Activated T-cell treated with anti-CD3 and anti-CD28 coated beads, Interleukin-2, amount 50 U/mL, for 48 hours (primary cell): ENCODE data around the gene CPVL.

Source experiments
- DNase-seq, 2 experiments: peaks; one replicate each; pipeline ENCODE4 v3.0.0-alpha.2; 2020

Gene CPVL

DNA sequence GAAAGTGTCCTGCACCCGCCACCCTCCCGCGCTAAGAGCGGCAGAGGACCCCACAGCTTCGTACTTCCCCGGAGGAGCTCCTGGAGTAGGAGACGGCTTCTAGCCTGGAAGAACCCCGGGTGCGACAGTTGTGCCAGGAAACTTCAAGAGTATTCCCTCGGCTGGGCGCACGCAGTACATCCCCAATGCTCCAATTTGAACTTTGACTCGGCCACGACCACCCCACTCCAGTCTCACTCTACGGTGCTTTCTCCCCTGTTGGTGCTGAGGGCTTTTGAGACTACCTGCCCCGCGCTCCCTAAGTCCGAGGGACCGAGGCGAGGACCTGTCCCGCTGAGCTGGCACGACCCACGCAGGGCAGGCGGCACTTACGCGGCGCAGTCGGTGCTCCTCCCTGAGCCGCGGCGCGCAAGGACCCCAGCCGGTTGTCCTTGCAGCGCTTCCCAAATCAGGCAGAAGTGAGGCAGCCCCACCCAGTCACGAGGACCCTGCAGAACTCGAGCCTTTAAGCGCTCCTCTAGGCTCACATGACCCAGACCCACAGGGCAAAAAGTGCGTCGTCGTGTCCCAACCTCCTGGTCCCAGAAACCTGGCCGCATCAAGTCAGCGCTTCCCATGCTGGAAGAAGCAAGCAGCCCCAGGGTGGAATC, at the start of gene CPVL:
CPVL (minus strand) TSS at position 481 of the 650 bp plus-strand sequence. CDS start 25,476 bp downstream, outside the sequence.
- peak; percentile 21 for DNase-seq

DNA sequence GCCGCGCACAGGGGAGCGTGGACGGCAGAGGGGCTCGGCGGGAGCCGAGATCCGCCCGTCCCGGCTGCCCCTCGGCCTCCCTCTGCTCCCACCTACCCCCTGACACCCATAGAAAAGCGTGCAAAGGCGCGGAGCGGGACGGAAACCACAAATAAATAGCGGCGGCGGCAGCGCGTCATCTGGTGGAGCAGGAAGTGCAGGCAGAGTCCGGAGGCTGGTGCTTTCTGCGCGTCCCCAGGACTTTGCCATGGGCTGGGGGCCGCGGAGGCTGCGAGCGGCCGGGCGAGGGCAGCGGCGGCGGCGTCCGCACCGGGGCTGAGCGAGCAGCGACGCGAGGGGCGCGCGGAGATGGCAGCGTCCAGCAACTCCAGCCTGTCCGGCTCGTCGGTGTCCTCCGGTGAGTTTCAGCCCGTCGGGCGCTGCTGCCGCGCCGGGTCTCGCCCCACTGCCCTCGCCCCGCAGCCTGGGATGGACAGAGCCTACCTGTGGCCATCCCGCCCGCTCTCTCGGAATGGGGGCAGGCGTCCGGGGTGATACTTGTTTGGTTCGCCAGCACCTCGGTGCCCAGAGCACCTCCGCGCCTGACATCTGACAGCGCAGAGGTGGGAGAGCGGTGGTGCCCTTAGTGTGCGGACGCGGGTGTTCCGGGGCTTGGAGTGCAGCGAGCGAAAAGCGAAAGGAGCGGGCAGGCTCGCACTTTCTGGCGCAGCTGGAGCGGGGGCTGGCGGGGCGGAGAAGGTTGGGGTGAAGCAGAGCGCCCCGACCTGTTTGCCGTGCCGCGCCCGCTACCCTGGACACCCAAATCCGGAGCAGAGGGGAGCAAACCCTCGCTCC, 48.5 kb upstream of the CPVL start, which contains the start of gene CHN2:
CHN2 (plus strand) TSS at position 182 of the 834 bp plus-strand sequence.
- DNase-seq, result peak; percentile 53 to 67

DNA sequence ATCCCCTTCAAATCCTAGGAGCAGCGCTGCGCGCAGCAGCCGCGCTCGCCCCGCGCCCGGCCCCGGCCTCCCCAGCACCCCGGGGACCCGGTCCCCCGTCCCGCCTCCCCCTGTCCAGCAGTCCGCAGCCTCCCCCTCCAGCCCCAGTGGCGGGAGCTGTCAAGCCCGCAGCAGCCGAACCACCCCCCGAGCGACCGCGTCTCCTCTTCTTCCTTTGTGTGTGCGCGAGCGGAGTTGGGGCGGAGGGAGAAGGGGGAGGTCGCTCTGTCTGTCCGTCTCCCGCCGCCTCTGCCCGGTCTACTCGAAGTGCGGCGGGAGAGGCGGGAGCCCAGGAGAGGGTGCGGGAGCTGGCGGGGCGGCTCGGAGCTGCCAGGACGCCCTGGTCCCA, 47.9 kb upstream of the CPVL start:
- DNase-seq, result no peak

DNA sequence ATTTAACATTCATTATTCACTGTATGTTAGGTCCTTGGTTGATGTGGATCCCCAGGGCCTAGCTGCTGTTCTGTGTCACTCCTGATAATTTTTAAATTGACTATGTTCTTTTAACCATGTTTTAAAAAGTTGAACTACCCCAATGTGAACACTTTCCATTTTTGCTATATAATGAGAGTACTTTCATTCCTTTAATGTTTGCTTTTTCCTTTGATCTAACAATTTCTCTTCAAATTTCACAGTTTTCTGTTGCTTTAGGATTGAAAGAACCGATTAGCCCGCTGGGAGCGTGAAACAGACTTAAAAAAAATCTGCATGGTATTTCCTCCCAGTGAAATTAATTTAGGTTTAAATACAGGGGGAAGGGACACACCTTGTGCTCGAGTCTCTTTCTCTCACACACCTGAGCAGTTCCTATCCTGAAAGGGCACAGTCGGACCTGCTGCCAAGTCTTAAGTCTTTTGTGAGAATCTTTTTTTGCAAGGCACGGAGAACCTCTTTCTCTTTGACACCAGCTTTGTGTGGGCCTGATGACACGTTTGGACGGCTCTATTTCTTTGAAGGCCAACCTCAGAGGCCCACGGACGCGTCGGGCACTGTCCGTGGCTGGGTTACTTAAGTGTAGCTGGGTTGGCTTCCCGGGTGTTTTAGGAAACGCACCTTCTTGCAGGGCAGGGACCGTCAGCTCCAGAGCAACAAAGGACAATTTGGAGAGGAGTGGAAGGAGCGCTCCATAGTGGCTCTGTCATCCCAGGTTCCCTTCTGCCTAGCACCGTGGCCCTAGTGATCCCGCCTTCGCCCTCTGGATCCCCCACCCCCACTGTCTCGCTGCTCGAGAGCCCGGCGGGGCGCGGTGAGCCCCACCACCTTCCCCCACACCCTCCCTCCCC, 47.2 kb upstream of the CPVL start:
- DNase-seq, result no peak

DNA sequence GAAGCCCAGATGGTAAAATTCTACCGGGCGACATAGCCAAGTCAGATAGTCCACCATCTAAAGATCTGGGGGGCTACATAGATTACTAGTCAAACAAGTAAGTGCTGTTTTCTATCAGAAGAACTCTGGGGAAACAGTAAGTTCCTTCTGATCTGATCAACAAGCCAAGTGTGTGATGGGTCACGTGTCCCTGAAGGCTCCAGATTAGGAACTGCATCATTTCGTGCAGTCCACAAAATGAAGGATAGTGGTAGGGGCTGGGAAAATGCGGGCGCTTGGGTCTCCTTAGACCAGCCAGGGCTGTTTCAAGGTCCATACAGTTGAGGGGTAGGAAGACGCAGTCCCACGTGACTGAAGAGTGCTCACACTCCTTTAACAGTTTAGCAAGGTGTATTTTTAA, 46.5 kb upstream of the CPVL start:
- DNase-seq, result no peak

DNA sequence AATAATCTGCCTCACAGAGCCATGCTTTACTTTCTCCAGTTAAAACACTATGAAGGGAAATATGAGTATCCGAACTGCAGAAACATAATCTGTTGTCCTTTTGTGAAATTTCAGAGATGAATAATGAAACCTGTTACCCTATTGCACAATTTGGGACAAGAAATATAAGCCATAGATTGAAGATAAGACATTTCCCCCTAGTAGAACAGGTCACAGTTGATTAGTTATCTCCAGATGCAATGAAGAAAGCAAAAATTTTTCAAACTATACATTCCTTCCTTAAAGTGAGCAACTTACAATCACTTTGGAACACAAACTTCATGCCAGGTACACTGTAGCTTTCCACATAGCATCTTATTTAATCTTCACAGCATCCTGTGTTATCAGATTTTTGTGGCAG, 46.0 kb upstream of the CPVL start:
- DNase-seq, result no peak

DNA sequence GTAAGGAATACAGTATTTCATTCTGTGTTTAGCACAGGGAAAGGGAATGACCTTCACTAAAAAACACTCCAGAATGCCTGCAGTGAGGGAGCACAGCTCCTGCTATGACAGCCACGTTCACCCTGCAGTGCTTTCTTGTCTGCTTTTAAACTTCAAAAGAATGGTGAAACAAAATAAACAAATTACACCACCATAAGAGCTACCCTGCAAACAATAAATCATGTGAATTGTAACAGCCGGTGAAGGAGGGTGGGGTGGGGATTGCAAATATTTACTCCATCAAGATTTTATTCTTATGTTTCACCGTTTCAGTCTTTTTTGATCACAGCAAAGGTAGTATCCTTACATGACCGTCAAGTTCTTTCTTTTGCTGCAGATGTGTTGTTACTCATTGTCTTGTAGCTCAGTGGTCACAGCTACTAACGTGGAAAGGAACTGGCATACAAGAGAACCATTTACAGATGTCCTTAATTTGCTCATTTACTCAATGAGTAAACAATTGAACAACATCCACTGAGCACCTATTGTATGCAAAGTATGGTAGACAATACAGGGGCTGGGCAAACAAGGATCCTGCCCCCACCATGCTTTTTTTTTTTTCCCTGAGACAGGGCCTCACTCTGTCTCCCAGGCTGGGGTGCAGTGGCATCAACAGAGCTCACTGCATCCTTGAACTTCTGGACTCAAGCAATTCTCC, 44.2 kb upstream of the CPVL start:
- DNase-seq, result no peak

DNA sequence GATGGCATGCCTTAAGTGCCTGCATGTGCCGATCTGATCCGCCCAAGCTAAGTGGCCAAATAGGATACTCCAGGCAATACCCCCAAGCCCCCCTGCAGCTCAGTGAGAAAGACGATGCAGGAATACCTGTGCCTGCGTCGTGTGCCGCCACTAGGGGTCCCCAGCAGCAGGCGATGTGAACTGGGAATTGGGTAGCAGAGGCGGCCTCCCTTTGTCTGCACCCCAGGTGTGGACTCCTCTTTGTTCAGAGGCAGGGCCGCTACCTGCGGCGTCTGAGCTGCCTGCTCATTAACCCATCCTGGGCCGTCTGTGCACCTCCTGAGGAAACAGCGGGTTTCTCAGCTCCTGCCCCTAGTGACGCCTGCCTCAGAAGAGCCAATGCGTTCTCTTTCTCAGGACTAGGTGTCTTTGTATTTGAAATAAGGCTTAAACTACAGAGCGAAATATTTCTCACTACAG, 43.4 kb upstream of the CPVL start:
- DNase-seq, result peak; percentile 72 to 74

DNA sequence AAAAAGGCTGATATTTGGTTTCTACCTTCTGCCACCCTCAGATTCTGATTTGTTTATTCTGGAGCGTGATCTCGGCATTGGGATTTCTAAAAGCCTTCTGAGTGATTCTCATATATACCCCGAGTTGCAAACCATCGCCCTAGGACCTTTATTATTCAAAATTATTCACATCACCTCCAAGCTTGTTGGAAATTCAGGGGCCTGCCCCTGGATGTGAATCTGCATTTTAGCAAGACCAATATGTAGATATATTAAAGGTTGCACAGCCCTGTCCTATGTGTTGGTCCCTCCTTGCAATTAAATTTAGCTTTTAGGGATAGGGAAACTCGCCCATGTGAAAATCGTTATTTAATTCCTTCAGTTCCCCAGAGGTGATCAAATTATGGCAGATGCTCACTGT, 39.3 kb upstream of the CPVL start:
- DNase-seq, result no peak

DNA sequence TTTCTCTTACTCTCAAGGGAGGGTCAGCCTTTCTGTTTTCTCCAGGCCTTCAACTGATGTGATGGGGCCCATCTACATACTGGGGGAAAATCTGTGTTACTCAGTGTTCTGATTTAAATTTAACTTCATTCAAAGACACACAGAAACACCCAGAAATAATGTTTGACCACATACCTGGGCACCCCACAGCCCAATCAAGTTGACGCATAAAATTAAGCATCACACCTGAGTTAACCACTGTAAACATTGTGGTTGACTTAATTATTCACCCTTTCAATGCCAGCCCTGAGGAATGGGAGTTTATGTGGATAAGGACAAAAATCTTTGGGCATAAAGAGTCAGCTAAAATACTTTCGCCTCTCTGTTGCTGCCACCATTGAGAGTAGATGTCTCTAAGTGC, 38.3 kb upstream of the CPVL start:
- no peak for DNase-seq

DNA sequence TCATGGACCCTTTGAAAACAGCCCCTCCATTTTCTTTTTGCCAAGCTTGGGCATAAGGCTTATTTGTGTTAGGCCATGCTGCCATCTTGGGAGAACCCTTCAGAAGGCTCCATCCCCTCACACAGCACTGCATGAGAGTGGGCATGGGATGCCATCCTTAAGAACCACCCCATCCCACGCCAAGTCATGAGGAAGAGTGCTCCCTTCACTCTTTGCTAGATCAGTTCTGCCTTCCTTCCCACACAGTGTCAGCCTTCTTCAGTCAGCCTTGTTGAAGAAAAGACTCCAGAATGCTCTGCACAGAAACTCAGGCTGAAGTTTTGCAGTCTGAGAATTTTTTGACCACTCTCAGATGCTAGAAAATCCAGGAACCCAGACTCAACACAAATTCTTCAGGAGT, 32.8 kb upstream of the CPVL start:
- no peak for DNase-seq

DNA sequence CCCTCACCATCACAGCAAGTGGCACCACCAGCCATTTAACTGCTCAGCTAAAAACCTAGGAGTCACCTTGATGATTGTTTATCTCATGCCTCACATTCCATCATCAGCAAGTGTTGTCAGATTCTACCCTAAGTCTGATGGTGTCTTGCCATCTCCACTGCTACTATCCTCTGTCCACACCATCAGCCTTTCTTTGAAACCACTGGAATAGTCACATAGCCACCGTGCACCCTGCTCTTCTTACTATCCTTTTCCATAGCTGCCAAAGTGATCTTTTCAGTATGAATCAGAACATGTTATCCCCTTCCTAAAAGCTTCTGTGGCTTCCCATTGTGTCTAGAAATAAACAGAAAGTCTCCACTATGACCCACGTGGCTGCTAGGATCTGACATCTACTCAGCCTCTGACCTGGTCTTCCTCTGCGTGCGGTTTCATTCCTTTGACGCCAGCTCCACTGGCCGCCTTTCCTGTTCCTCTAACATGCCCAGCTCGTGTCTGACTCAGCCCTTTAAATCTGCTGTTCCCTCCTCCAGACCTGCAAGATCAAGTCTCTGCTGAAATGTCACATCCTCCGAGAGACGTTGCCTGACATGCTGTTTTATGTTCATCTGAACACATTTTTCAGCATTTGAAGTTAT, 31.7 kb upstream of the CPVL start:
- peak; percentile 32 to 38 for DNase-seq

DNA sequence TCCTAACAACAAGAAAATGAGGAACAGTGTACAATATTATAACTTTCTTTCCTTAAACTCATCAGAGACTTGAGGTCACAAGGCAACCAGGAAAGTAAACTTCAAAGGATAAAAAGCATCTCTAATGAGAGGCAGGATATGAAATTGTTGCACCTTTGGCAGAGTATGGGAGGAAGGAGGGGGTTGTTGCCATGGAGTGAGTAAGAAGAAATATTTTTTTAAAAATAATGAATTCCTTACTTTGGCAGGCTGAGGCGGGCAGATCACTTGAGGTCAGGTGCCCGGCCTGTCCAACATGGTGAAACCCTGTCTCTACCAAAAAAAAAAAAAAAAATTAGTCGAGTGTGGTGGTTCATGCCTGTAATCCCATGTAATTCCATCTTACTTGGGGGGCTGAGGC, 27.1 kb upstream of the CPVL start:
- no peak for DNase-seq

DNA sequence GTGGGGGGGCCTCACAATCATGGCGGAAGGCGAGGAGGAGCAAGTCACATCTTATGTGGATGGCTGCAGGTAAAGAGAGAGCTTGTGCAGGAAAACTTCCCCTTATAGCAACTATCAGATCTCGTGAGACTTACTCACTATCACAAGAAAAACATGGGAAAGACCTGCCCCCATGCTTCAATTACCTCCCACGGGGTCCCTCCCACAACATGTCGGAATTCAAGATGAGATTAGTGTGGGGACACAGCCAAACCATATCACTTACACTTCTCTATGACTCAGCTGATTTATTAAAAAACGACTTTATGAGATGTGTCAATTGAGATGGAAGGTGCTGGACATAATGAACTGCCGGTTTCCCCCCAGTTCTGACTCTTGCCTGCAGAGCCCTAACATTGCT, 24.4 kb upstream of the CPVL start:
- DNase-seq, result no peak

DNA sequence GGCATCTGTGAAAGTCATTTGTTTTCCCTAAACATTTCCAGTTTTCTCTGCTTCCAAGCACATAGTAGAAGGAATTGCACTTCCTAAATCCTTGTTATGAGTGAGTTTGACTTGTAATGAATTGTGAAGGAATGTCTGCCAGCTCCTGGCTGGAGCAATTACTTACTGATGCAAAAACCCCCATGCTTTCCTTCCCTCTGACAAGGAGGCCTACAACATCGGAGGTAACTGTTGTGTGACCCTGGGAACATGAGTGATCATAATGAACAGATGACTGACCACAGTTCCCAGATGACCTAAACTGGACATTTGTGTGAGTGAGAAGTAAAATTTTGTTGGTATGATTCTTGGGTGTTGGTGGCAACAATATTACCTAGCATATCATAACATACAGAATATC, 21.4 kb upstream of the CPVL start:
- no peak for DNase-seq

DNA sequence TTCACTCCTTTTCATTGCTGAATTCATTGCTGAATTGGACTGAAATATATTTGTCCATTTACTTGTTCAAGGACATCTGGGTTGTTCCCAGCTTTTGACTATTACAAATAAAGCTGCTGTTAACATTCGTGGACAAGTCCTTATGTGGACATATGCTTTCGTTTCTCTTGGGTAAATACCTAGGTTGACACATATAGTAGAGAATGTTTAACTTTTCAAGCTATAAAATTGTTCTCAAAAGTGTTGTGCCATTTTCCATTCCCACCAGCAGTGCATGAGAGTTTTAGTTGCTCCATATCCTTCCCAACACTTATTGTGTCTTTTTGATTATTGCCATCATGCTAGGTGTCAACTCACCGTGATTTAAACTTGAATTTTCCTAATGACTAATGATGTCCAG, 17.5 kb upstream of the CPVL start:
- no peak for DNase-seq

DNA sequence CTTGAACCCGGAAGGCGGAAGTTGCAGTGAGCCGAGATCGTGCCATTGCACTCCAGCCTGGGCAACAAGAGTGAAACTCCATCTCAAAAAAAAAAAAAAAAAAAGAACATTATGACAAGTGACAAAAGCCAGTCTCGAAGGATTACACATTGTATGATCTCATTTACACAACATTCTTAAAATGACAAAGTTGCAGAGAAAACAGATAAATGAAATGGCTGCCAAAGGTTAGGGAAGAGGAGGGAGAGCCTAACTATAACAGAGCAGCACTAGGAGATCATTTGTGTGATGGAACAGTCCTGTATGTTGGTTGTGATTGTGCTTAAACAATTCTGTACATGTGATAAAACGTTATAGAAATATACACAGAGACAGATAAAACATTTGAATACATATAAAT, 16.2 kb upstream of the CPVL start:
- no peak for DNase-seq

DNA sequence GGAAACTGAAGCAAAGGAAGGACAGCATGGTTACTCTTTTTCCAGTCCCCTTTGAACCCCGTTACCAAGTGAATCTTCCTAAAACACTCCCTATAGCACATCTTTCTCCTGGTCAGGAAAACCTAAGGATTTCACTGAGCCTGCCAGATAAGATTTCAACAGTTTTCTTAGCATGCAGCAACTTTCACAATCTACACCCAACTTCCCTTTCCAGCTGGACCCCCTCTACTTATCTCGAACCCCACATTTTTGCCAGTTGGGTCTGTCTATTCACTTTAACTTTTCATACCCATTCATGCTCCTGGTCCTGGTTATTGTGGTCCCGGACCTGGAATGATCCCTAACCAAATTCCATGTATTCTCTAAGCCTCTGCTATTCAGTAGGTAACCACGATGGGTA, 14.9 kb upstream of the CPVL start:
- no peak for DNase-seq

DNA sequence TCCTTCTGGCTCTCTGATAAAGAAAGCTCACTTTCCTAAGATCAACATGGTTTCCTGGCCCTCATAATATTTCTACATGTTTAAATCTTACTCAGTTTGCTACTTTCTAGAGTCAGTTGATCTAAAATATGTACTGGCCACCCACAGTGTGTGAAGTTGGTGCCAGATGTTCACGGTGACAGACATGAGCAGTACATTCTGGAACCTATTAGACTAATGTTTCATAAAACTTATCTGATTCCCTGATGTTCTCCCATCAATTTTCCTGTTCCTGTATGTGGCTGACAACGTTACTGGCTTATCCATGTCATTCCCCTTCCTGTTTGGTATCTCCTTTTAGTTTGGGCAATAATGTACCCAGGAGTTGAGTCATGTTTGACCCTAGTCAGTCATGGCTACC, 13.7 kb upstream of the CPVL start:
- no peak for DNase-seq

DNA sequence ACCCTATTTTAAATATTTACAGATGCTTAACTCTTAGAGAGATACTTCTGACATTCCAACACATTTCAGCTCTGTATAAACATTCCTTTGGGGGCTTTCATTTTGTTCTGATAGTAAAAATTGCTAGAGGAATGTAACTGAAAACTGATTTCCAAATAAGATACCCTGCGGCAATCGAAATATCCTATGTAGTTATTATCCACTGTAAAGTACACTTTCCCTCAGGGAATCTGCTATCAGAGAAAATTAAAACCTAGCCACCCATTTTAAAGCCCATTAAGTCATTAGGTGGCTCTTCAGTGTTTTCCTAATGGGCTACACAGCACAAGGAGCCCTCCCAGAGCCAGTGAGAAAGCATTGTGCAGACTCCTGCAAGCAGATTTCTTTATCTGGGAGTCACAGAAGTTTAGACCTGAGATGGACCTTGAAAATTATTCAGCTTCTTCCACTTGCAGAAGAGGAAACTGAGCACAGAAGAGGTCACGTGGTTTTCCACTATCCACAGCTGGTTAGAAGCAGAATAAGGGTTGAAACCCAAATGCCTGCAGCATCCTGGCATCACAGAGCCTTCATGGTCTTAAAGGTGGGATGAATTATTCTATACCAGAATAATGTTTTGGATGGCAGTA, 12.6 kb upstream of the CPVL start:
- no peak for DNase-seq

DNA sequence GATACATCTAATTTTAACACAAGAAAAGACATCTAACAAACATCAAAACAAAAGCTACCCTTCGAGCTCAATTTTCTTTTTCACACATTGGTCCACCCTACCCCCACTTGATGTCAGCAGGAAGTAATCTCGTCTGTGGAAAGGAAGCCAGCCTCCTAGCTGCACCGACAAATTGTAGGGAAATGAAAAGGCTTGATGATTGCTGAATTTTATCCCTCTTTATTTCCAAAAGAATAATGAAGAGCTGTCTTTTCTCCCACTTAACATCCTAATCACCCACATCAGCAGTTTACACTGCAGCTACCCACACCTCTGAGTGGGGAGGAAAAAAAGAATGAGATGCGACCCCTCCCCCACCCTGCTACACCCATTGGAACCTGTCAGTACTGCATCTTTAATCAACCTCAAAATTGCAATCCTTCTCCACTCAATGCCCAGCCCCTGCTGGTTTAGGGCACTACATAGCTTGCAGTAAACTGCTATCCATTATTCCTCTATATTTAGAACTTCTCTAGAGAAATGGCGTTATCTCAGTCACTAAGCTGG, 10.6 kb upstream of the CPVL start:
- no peak for DNase-seq
